ENCODE data around the gene TEK. TPM values are rescaled to one million over a fixed set of nuclear protein-coding genes. Genes with fewer than 3 reads are reported as not detected.

The TEK gene
- total and polyA plus RNA-seq, 10 of the 15 experiments (the other 5 are each of a cell fraction or from before 2014, with no cell fraction given), result not detected

DNA sequence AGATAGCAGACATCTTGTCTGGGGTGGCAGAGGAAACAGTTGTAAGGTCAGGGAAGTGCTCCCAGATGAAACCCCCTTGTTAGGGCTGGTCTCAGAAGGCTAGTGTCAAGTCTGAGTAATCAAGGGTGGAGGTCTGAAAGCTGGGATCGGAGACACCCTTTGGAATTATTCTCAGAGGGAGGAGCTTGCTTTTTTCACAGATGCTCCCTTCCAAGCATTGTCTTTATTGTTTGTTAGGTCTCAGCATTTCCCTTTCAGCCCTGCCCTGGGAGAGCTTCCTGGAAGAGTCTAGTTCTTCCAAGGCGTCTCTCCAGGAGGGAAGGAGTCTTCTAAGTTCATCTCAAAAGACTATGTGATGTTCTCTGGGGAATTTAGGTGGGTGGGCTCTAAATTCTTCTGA, 3.2 kb downstream of the TEK start:
- POLR2A ChIA-PET, result interaction anchor here (0.7 kb wide), 1 partner anchor 164 kb away, joined by 3 read pairs; no protein-coding TSS in a partner anchor
- SMC1A ChIA-PET (ENCODE audit: uncharacterized antibody, unreplicated experiment), result no interaction called here
- DNase-seq (ENCODE audit: low read depth, low spot score), result no peak
- FAIRE-seq, result no peak
- Histone ChIP-seq H2AFZ (ENCODE audit: control insufficient read depth, low read depth, low read length) (no peak overlapping the region), H4K20me1 (ENCODE audit: control insufficient read depth, insufficient read depth) (no peaks in the 10 kb centered on the region), H3K27me3 (replicated peaks in 1 of 2; ENCODE audit: control insufficient read depth in 2 of 2, insufficient read depth in 2 of 2, low read length in 1 of 2) (no peaks in the 10 kb centered on the region), H3K27ac (ENCODE audit: control insufficient read depth, insufficient read depth) (no peak overlapping the region), H3K36me3 (ENCODE audit: control insufficient read depth in 2 of 2, insufficient read depth in 2 of 2, low read length in 1 of 2) (no peaks in the 10 kb centered on the region), H3K79me2 (ENCODE audit: control insufficient read depth, insufficient read depth, low read length) (no peaks in the 10 kb centered on the region), H3K4me2 (ENCODE audit: control insufficient read depth, insufficient read depth) (no peak overlapping the region), H3K9ac (ENCODE audit: control insufficient read depth, insufficient read depth, low read length) (no peak overlapping the region), H3K4me3 (no peak overlapping the region), H3K4me1 (ENCODE audit: control insufficient read depth, insufficient read depth, low read length) (no peaks in the 10 kb centered on the region), H3K9me3 (replicated peaks; ENCODE audit: control insufficient read depth, insufficient read depth, low read length) (no peaks in the 10 kb centered on the region)
- intact Hi-C loops (cut with micrococcal nuclease; ENCODE audit: unreplicated experiment), result no loop called here
- CTCF ChIA-PET, result no interaction called here
- in situ Hi-C loops (cut with MboI), result loop anchor here (5.0 kb wide), 1 partner anchor 50 kb away; no protein-coding TSS in a partner anchor
- WGBS (ENCODE audit: insufficient coverage, insufficient replicate concordance, low lambda C conversion rate, missing lambda C conversion rate), result 6% methylated on average over 2 of the region's 2 CpGs
- RAD21 ChIA-PET (ENCODE audit: unreplicated experiment), result no interaction called here
- BruUV-seq (replicated peaks), result no TSS peak
- TF ChIP-seq PAX5 (IDR thresholded peaks at IDR 0.05; ENCODE audit: borderline replicate concordance, low read depth, low read length) (no peak), RAD51 (IDR thresholded peaks at IDR 0.05) (no peak), GATAD2B (conservative IDR thresholded peaks at IDR 0.05; ENCODE audit: low read depth) (no peak), ZNF274 (IDR thresholded peaks at IDR 0.05; ENCODE audit: insufficient read depth, insufficient read length) (no peak), ZZZ3 (IDR thresholded peaks at IDR 0.05; ENCODE audit: control insufficient read depth, insufficient read length, low read depth) (no peak), SREBF1 (IDR thresholded peaks at IDR 0.05; ENCODE audit: low read length) (no peak), SIN3A (IDR thresholded peaks at IDR 0.05; ENCODE audit: low read depth, low read length) (no peak), MTA3 (IDR thresholded peaks at IDR 0.05; ENCODE audit: borderline replicate concordance, low read length) (no peak), ESRRA (IDR thresholded peaks at IDR 0.05; ENCODE audit: low read length) (no peak), SMAD1 (IDR thresholded peaks at IDR 0.05; ENCODE audit: low read depth, partially characterized antibody) (no peak), EED (IDR thresholded peaks at IDR 0.05; ENCODE audit: low read depth) (no peak), ASH2L (IDR thresholded peaks at IDR 0.05; ENCODE audit: borderline replicate concordance, low read depth) (no peak)
- TF ChIP-seq, protein P1, sequence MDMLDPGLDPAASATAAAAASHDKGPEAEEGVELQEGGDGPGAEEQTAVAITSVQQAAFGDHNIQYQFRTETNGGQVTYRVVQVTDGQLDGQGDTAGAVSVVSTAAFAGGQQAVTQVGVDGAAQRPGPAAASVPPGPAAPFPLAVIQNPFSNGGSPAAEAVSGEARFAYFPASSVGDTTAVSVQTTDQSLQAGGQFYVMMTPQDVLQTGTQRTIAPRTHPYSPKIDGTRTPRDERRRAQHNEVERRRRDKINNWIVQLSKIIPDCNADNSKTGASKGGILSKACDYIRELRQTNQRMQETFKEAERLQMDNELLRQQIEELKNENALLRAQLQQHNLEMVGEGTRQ (IDR thresholded peaks at IDR 0.05; ENCODE audit: borderline replicate concordance, low read depth, low read length), result no peak
- no peak for ATAC-seq

Data from GM12878 (cell line).